H9 (cell line): ENCODE results near the gene LMOD1. TPM values are rescaled to one million over a fixed set of nuclear protein-coding genes. Genes with fewer than 3 reads are reported as not detected.

ENCODE experiments used
- DNase-seq: peaks from one replicate; pipeline ENCODE4 v3.0.0-alpha.2; 2017
- H2AFZ ChIP-seq: one replicate; pipeline ENCODE4 v1.6.1; 2013; ENCODE audit warnings: mild to moderate bottlenecking, low read length, control low read depth, moderate library complexity
- H2AK5ac ChIP-seq: 2 replicates; pipeline ENCODE4 v1.6.1; 2013; ENCODE audit warnings: low read length, control low read depth, mixed read lengths; ENCODE audit not compliant: insufficient read length
- H2BK120ac ChIP-seq: one replicate; pipeline ENCODE4 v1.6.1; 2013; ENCODE audit warnings: low read depth, mild to moderate bottlenecking, low read length, control low read depth, inconsistent platforms; ENCODE audit not compliant: poor library complexity, severe bottlenecking
- H2BK12ac ChIP-seq: 2 replicates; pipeline ENCODE4 v1.6.1; 2013; ENCODE audit warnings: low read length, control low read depth, mixed read lengths, low read depth; ENCODE audit not compliant: insufficient read length
- H2BK15ac ChIP-seq: 2 replicates; pipeline ENCODE4 v1.6.1; 2013; ENCODE audit warnings: low read depth, low read length, control low read depth
- H2BK20ac ChIP-seq: one replicate; pipeline ENCODE4 v1.6.1; 2013; ENCODE audit warnings: low read depth, mild to moderate bottlenecking, low read length, control low read depth, inconsistent platforms; ENCODE audit not compliant: poor library complexity, severe bottlenecking
- H2BK5ac ChIP-seq: 2 replicates; pipeline ENCODE4 v1.6.1; 2013; ENCODE audit warnings: low read length, control low read depth, mixed read lengths; ENCODE audit not compliant: insufficient read length
- H3K14ac ChIP-seq: 2 replicates; pipeline ENCODE4 v1.6.1; 2013; ENCODE audit warnings: low read length, control low read depth; ENCODE audit not compliant: insufficient read depth
- H3K18ac ChIP-seq: 2 replicates; pipeline ENCODE4 v1.6.1; 2013; ENCODE audit warnings: low read depth, mild to moderate bottlenecking, mixed read lengths, low read length, control low read depth; ENCODE audit not compliant: insufficient read length
- H3K23ac ChIP-seq: 2 replicates; pipeline ENCODE4 v1.6.1; 2013; ENCODE audit warnings: low read length, control low read depth, mixed read lengths, low read depth; ENCODE audit not compliant: insufficient read length
- H3K23me2 ChIP-seq: 2 replicates; pipeline ENCODE4 v1.6.1; 2013; ENCODE audit warnings: low read depth, mild to moderate bottlenecking, mixed read lengths, low read length, control low read depth; ENCODE audit not compliant: insufficient read length, poor library complexity, severe bottlenecking
- H3K27ac ChIP-seq: 2 replicates; pipeline ENCODE4 v1.5.1; 2013; ENCODE audit warnings: low read length, control low read depth, mixed read lengths, low read depth; ENCODE audit not compliant: insufficient read length
- H3K27me3 ChIP-seq: 2 replicates; pipeline ENCODE4 v1.6.1; 2013; ENCODE audit warnings: low read length, control low read depth, inconsistent platforms; ENCODE audit not compliant: insufficient read depth
- H3K4ac ChIP-seq: 2 replicates; pipeline ENCODE4 v1.6.1; 2013; ENCODE audit warnings: low read depth, mild to moderate bottlenecking, control low read depth, inconsistent platforms, low read length, moderate library complexity
- H3K4me1 ChIP-seq: 2 replicates; pipeline ENCODE4 v1.6.1; 2013; ENCODE audit warnings: low read length, control low read depth, inconsistent platforms; ENCODE audit not compliant: insufficient read depth
- H3K4me2 ChIP-seq: 2 replicates; pipeline ENCODE4 v1.6.1; 2013; ENCODE audit warnings: low read length, control low read depth, mixed read lengths; ENCODE audit not compliant: insufficient read length, insufficient read depth
- H3K56ac ChIP-seq: 2 replicates; pipeline ENCODE4 v1.6.1; 2013; ENCODE audit warnings: low read depth, mild to moderate bottlenecking, mixed read lengths, low read length, control low read depth; ENCODE audit not compliant: insufficient read length
- H3K79me1 ChIP-seq: 2 replicates; pipeline ENCODE4 v1.6.1; 2013; ENCODE audit warnings: low read depth, mild to moderate bottlenecking, moderate library complexity, low read length, control low read depth, inconsistent platforms; ENCODE audit not compliant: insufficient read depth, poor library complexity, severe bottlenecking
- H3K79me2 ChIP-seq: 2 replicates; pipeline ENCODE4 v1.6.1; 2013; ENCODE audit warnings: low read length, control low read depth, inconsistent platforms; ENCODE audit not compliant: insufficient read depth
- H3K9ac ChIP-seq: 2 replicates; pipeline ENCODE4 v1.6.1; 2013; ENCODE audit warnings: low read length, control low read depth, mixed read lengths; ENCODE audit not compliant: insufficient read length; ENCODE audit errors: extremely low read depth
- H3K9me3 ChIP-seq: one replicate; pipeline ENCODE4 v1.6.1; 2013; ENCODE audit warnings: low read depth, low read length, inconsistent platforms; ENCODE audit not compliant: control insufficient read depth
- H3T11ph ChIP-seq: one replicate; pipeline ENCODE4 v1.6.1; 2013; ENCODE audit warnings: mild to moderate bottlenecking, low read length, control low read depth, inconsistent platforms
- H4K20me1 ChIP-seq: one replicate; pipeline ENCODE4 v1.6.1; 2013; ENCODE audit not compliant: control insufficient read depth, insufficient read length, insufficient read depth
- H4K5ac ChIP-seq: 2 replicates; pipeline ENCODE4 v1.6.1; 2013; ENCODE audit warnings: low read depth, mild to moderate bottlenecking, mixed read lengths, low read length, control low read depth; ENCODE audit not compliant: insufficient read length
- H4K8ac ChIP-seq: replicated peaks from 2 replicates; pipeline ENCODE4 v1.6.1; 2013; ENCODE audit warnings: low read length, control low read depth, mixed read lengths, low read depth; ENCODE audit not compliant: insufficient read length
- H4K91ac ChIP-seq: 2 replicates; pipeline ENCODE4 v1.6.1; 2013; ENCODE audit warnings: low read depth, mild to moderate bottlenecking, moderate library complexity, mixed read lengths, low read length, control low read depth; ENCODE audit not compliant: insufficient read length
- H3K27ac Mint-ChIP-seq, 3 experiments: 2 replicates in 2 of 3; 3 replicates in 1 of 3; pipeline ENCODE4 v1.8.0; 2020 to 2021; ENCODE audit warnings: mixed read lengths in 3 of 3, mild to moderate bottlenecking in 1 of 3, moderate library complexity in 1 of 3
- H3K27me3 Mint-ChIP-seq: 2 replicates; pipeline ENCODE4 v1.8.0; 2021; ENCODE audit warnings: low read depth, mild to moderate bottlenecking, moderate library complexity, mixed read lengths
- H3K36me3 Mint-ChIP-seq, 3 experiments: 2 replicates in 2 of 3; 3 replicates in 1 of 3; pipeline ENCODE4 v1.8.0; 2020 to 2021; ENCODE audit warnings: low read depth in 3 of 3, mixed read lengths in 3 of 3; ENCODE audit not compliant: insufficient read depth in 1 of 3
- H3K4me1 Mint-ChIP-seq, 2 experiments: 2 replicates each; pipeline ENCODE4 v1.8.0; 2020; ENCODE audit warnings: mixed read lengths in 2 of 2
- H3K4me3 Mint-ChIP-seq, 2 experiments: 2 replicates in 1 of 2; 3 replicates in 1 of 2; pipeline ENCODE4 v1.8.0; 2020 to 2021; ENCODE audit warnings: mild to moderate bottlenecking in 2 of 2, mixed read lengths in 2 of 2, moderate library complexity in 1 of 2
- H3K9me3 Mint-ChIP-seq, 2 experiments: 2 replicates in 1 of 2; 3 replicates in 1 of 2; pipeline ENCODE4 v1.8.0; 2020; ENCODE audit warnings: mild to moderate bottlenecking in 2 of 2, mixed read lengths in 2 of 2, moderate library complexity in 1 of 2
- CTCF ChIP-seq: fragments of 200-600 bp; sonication (generic); conservative IDR thresholded peaks from 3 replicates; pipeline ENCODE4 v1.8.0; 2021; ENCODE audit warnings: antibody characterized with exemption, mild to moderate bottlenecking
- WGBS: extraction: QIAGEN DNeasy Blood & Tissue Kit; methylation state at CpG from one replicate; pipeline ENCODE4 v1.1.7; 2013; ENCODE audit warnings: missing lambda C conversion rate, low lambda C conversion rate, mixed read lengths; ENCODE audit not compliant: insufficient read length; ENCODE audit errors: extremely low coverage; 5-methylcytosine and 5-hydroxymethylcytosine counted together
- total RNA-seq: library from RNA; stranded (reverse); gene quantifications from 2 replicates; pipeline ENCODE4 v1.2.1, GENCODE V29; 2021

The LMOD1 gene
- total RNA-seq, 1 experiment from 2014 or later: 0.31 TPM

DNA sequence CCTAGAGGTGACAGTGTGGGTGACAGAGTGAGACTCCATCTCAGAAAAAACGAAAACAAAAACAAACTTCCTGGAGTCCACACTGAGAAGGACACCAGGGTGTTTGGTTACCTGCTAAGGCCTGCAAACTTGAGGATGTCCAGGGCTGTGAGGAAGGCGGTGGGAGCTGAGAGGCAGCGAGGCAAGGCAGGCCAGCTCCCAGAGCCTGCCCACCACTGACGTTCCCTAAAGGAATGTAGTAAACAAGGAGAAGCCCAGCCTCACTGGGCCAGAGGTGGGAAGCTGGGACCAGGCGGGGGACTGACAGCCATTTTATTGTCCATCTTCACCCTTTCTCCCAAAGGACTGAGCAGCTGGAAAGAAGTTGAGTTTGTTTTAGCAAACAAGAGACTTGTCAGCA lies 33.5 kb downstream of the LMOD1 start:
- no peaks in the 10 kb centered on the region for H4K20me1 ChIP-seq
- no peaks in the 10 kb centered on the region for H3K79me2 ChIP-seq
- no peak overlapping the region for H4K5ac ChIP-seq
- Mint-ChIP-seq H3K27me3 (peaks cover 1% of the 10 kb centered on the region), H3K9me3 (no peaks in the 10 kb centered on the region), H3K27ac (no peak overlapping the region; a peak in 1 of 7 replicates), H3K4me3 (no peak overlapping the region), H3K4me1 (peaks cover 9 to 16% of the 10 kb centered on the region in 2 experiments), H3K36me3 (no peaks in the 10 kb centered on the region)
- no peak overlapping the region for H3K18ac ChIP-seq
- no peaks in the 10 kb centered on the region for H3K23me2 ChIP-seq
- no peak overlapping the region for H3K56ac ChIP-seq
- H3K9me3 ChIP-seq: no peaks in the 10 kb centered on the region
- no peak overlapping the region for H2AK5ac ChIP-seq
- no peak overlapping the region for H3K4me2 ChIP-seq
- no peaks in the 10 kb centered on the region for H3K79me1 ChIP-seq
- H3T11ph ChIP-seq: no peak overlapping the region
- H3K4me1 ChIP-seq: no peaks in the 10 kb centered on the region
- no peak overlapping the region for H3K27ac ChIP-seq
- no peak overlapping the region; the same call in 1 of the 2 replicates for H3K14ac ChIP-seq
- no peak for TF ChIP-seq CTCF
- no peak overlapping the region for H2AFZ ChIP-seq
- no peak overlapping the region for H2BK5ac ChIP-seq
- no peaks in the 10 kb centered on the region for H3K27me3 ChIP-seq
- no peak overlapping the region for H2BK15ac ChIP-seq
- H4K91ac ChIP-seq: no peak overlapping the region
- H4K8ac ChIP-seq: no peak overlapping the region
- H2BK12ac ChIP-seq: no peak overlapping the region
- WGBS: no CpG with 5 or more reads among the region's 5 CpGs
- no peak overlapping the region for H3K4ac ChIP-seq
- H3K23ac ChIP-seq: no peak overlapping the region
- DNase-seq: no peak
- no peak overlapping the region for H2BK120ac ChIP-seq
- H2BK20ac ChIP-seq: no peak overlapping the region
- no peak overlapping the region for H3K9ac ChIP-seq
